Fibroblast of skin of right biceps (primary cell): ENCODE results near the gene LCLAT1.
A peak's percentile ranks its signal among the peaks of the same experiment; 100 is the strongest.
"Not testable (repeated sequence)": the region's sequence is repeated elsewhere in the genome, so short reads cannot be mapped to it uniquely, and the experiment has no call there.

Source experiments
- DNase-seq: peaks from one replicate; pipeline ENCODE4 v3.0.0-alpha.2; 2013

The LCLAT1 gene

DNA sequence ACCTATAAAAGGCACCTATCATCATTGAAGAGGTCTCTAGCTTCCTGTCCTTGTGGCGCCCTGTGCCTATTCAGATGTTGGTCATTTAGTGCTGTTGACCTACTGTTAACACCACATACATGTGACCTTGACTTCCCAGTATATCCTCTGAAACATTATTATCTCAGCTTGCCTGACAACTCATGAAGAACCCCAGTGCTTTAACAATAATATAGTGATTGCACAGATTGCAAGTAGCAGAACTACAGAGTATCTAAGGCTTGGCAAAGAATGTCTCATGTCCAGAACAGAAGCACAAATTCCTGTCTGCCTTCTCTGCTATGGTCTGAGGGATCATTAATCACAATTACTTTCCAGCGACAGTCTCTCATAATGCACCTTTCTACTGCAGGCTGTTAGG, 165.3 kb downstream of the LCLAT1 start:
- no peak for DNase-seq

DNA sequence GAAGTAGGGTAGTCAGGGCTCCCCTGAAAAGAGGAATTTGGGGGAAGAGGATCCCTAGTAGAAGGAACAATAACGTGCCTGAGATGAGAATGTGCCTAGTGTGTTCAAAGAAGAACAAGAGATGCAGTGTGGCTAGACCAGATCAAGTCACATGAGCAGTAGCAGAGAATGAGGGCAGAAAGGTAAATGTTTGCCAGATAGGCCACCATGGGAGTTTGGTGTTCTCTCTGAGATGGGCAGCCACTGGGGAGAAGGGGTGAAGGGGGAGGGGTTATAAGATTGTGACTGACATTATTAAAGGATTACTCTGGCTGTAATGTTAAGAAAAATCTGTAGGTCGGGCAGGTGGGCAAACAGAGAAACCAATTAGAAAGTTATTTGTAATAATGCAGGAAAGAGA, 166.0 kb downstream of the LCLAT1 start:
- no peak for DNase-seq

DNA sequence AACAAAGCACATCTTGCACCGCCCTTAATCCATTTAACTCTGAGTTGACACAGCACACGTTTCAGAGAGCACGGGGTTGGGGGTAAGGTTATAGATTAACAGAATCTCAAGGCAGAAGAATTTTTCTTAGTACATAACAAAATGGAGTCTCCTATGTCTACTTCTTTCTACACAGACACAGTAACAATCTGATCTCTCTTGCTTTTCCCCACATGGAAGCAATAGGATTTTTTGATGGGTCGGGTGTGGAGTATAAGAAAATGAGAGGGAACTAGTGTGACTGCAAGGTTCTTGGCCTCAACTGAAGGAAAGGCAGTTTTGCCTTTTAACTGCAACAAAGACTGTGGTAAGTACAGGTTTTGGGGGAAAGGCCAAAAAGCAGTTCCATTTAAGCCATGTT, 167.2 kb downstream of the LCLAT1 start:
- DNase-seq: not testable (repeated sequence)

DNA sequence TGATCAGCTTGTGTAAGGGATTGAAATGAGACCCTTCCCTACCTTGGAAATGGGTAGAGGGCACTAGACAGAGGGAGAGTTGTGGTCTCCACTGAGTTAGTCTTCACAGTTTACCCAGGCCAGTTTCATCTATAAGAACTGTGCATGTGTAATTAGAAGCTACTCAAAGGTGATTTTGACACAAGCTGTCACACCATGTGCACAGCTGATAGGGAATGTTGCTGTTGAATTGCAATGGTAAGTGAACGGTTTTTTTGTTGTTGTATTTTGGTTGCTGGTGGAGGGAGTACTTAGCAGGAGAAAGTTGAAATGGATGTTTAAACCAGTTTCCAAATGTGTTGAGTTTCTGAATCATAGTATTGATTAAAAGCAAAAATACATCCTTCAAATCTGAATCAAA, 168.9 kb downstream of the LCLAT1 start:
- DNase-seq: no peak

DNA sequence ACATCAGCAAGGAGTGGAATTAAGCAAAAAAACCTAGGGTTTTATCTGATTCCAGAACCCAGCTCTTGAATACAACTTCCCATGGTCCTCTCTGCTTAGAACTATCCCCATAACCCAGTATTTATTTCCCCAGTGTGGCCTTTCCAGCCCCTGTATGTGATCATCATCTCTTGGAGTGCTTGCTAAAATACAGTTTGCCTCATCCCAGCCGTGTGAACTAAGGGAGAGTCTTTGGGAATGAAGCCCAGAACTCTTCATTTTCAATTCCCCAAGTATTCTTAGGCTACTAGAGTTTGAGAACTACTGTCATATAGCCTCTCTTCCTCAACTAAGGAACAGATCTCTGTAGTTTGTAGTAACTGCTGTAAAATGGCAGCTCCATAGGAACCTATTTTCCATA, 173.1 kb downstream of the LCLAT1 start:
- no peak for DNase-seq

DNA sequence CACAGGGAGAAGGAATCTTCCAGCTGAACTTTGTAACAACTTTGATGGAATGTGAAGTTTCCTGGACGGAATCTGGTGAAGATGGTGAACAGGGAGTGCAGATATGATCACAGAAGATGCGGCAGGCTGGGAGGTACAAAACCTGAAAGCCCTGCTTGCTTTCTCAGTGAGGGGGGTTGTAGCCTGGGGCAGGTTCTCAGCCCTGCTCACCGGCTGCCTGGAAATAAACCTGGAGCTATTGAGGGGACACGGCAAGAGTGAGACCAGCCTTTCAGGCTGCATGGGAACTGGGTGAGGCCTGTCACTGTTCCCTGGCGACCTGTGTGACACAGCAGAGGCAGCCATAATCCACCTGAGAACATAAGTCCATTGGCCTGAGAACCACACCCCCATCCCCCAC, 174.8 kb downstream of the LCLAT1 start:
- no peak for DNase-seq

DNA sequence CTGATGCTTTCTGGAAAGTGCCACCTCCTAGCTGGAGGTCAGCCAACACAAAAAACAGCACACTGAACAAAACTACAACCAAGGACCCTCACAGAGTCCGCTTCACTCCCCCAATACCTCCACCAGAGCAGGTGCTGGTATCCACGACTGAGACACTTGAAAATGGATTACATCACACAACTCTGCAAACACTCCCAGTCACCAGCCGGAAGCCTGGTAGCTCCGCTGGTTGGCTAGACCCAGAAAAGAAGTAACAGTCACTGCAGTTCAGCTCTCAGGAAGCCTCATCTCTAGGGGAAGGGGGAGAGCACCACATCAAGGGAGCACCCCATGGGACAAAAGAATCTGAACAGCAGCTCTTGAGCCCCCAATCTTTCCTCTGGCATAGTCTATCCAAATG, 175.4 kb downstream of the LCLAT1 start:
- no peak for DNase-seq

DNA sequence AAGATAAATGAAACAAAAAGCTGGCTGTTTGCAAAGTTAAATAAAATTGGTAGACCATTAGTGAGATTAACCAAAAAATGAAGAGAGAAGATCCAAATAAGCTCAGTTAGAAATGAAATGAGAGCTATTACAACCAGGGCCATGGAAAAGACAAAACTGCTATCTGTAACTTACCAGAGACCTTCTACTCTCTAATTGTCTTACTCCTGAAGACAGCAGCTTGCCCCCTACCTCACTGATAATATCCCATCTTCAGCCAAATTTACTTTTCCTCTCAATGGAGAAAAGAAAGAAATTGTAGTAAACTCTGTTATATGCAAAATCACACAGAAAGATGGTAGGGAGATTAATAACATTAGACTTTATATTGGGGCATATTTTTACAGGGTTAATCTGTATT, 178.2 kb downstream of the LCLAT1 start:
- DNase-seq: no peak

DNA sequence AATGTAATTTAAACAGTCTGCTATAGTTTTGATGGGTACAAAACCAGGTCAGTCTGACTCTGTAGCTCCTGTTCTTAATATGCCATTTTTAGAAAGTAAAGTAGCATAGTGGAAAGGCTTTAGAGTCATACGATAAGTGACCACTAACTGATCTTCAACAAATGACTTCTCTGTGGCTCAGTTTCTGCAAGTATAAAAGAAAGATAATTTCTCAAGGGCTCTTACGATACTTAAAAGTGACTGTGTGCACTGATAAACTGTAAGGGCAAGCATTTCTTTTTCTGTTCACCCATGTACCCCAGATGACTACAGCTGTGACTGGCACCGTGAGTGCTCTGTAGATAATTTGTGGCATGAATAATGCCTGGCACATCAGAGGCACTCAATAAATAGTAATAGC, 178.7 kb downstream of the LCLAT1 start:
- no peak for DNase-seq

DNA sequence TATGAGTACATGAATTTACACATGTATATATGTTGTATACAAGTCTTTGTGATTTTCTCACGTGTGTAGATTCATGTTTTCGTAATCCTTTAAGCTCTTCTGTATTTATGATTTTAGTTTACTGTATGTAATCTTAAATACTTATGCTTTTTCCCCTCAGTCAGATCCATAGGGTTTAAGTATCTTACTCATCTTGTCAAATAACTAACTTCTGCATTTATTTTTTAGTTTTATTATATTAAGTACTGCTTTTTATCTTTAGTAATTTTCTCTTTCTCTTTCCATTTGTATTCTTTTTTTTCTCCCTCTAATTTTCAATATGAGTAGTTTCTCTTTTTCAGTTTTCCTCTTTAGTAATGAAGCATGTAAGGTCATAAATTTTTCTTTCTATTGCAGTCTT, 179.4 kb downstream of the LCLAT1 start:
- no peak for DNase-seq

DNA sequence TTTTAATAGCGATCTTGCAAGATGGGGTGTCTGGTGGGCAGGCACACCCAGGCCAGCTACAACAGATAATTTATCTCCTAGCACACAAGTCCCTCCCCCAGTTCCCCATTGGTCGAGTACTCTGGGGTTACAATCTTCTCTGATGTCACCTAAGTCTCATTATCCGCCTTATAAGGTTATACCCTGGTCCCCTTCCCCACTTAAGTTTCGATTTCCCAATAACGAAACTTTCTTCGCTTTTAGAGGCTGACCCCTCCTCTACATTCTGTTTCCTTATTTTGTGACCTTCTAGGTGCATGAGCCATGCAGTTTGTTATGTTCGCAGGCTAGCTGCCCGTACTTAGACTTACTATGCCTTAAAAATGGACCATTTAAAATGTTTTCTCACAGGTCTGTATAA, 180.1 kb downstream of the LCLAT1 start:
- no peak for DNase-seq

DNA sequence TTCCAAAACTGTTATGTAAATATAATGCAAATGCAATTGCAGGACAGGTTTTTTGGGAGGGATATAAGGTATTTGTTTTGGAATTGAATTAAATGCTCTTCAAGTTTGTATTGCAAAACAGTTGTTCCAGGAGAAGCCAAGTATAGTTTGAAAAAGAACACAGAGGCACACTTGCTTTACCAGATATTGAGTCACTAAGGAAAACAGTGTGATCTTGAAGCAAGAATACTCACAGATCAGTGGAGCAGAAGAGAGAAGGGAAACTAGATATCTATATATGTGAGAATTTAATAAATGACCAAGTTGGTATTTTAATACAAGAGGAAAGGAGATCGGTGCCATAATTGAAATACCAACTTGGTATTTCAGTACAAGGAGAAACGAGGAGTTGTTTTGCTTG, 181.3 kb downstream of the LCLAT1 start:
- DNase-seq: no peak

DNA sequence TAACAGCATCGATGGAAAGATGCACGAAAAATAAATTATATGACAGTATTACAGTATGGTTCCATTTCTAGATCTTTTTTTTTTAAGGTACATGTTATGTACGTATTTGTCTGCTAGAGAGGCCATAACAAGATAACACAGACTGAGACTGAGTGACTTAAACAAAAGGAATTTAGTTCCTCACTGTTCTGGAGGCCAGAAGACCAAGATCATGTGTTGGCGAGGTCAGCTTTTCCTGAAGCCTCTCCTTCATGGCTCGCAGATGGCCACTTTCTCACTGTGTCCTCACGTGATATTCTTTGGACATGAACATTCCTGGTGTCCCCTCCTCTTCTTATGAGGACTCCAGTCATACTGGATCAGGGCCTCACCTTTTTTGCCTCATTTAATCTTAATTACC, 182.8 kb downstream of the LCLAT1 start:
- DNase-seq: peak; percentile 62

DNA sequence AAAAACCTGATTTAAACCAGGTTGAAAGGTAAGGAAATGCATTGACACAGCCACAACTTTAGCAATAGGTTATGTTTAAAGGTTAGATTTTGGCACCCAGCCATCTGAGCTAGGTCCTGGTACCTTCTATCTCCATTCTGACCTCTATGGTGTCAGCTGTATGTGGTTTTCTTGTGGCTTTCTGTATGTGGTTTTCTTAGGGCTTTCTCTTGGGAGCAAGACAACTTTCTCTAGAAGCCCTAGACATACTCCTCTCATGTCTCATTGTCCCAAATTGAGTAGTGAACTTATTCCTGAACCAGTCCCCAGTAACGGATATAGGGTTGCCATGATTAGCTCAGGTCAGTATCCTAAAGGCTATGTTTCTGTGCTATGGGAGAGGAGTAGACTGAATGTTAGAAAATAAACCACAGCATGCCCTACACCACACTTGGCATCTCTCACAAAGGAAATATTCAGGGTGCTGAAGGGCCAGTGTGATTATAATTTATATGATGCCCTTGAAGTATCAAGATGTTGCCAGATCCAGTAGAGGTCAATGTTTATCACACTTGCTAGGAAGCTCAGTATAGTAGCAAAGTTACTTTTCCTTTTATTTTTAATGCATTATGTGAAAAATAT, 184.1 kb downstream of the LCLAT1 start:
- peak; percentile 52 for DNase-seq

DNA sequence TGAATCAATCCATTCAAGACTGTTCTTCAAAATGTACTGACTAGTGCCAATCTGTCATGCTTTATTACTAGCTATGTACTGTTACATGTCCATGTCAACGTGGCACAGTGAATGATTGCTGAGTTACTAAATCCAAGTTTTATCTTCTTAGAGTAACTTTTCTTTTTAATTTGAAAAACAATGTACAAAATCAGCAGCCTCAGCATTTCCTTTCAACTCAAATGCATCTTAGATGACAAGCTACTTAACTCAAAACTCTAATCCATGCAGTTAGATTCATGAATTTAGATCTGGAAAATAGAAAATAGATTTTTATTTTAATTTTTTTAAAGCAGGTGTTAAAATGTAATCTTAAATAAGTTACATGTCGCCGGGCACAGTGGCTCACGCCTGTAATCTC, 186.0 kb downstream of the LCLAT1 start:
- DNase-seq: no peak

DNA sequence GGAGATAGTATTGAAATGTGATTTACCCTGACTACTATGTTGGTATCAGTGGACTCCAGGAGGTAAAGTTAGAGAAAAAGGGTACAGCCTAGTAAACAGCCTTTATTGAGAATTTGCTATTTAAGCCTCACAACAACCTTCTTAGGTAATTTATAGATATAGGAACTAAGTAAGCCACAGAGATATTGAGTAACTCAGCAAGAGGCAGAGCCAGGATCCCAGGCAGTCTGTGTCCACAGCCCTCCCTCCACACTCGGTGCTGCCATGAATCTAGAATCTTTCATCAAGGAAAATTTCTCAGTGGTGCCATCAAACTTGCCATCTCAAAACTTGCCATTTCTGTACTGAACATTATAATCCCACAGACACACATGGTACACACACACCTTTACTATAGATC, 189.3 kb downstream of the LCLAT1 start:
- DNase-seq: no peak

DNA sequence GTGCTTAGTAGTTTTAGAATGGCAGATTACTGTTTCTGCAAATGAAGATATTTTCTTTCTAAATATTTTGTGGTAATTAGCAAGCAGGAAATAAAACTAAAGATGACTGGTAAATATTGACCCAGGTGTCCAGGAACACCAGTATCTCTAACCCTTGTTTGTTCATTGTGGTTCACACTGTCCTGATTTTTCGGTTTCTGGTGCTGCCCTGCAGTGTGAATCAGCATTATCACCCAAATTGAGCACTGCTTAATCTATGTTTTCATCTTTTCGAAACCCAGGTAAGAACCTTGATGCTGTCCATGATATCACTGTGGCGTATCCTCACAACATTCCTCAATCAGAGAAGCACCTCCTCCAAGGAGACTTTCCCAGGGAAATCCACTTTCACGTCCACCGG, 192.8 kb downstream of the LCLAT1 start:
- DNase-seq: no peak

DNA sequence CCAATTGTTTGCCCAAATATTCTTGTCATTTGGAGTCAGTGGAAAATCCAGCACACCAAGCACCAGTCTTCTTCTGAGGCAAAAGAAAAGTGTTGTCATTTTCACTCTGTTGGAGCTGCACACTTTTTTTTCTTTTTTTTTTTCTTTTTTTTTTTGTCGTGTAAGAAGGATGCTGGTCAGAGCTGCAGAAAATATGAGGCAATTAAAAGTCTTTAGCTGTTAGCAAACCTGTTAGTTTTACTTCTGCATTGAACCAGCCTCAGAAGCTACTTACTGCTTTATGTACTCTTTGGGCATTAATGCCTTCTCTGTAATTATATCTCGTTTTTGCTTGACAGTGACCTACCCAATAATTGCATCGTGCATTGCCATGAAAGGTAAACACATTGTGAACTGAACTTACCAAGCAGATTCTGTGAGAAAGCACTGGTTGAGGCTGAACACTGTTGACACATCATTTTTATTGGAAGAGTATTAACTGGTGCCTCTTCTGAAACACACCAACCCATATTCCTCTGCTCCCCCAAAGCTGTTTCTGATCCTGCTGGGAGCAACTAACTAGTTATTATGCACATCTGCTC, 194.8 kb downstream of the LCLAT1 start:
- DNase-seq: no peak

DNA sequence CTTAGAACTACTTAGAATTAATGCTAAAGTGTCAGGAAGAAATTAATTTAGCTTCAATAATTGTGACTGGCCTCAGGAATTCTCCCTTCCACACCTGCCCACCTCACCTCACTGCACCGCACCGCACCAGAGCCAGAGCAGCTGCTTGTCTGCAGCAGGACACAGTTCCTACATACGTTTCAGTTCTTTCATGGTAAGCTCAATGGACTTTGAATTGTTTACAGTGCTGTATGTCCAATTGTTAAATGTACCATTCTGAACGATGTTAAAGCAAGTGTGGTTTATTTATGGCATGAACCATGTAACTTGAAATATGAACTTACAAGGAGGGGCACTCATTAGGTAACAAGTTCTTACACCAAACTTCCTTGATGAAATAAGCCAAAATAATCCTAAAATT, 196.0 kb downstream of the LCLAT1 start:
- DNase-seq: not testable (repeated sequence)

DNA sequence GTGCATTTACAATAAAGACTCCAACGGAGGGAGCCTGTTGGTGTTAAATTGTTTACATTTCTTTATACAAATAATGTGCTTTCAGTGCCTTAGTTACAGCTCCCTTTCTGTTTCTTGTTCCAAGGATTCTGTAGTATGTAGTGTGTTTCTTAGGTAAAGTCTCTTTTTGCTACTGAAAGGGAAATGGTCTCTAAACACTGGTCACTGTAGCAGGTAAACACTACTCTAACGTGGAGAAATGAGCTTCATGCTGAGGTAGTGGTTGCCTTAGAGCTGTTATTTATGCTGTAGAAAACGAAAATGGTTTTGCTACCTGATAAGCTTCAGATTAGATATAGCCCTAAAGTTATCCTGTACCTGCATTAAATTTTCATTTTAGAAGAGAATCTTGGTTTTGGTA, 196.6 kb downstream of the LCLAT1 start:
- no peak for DNase-seq

DNA sequence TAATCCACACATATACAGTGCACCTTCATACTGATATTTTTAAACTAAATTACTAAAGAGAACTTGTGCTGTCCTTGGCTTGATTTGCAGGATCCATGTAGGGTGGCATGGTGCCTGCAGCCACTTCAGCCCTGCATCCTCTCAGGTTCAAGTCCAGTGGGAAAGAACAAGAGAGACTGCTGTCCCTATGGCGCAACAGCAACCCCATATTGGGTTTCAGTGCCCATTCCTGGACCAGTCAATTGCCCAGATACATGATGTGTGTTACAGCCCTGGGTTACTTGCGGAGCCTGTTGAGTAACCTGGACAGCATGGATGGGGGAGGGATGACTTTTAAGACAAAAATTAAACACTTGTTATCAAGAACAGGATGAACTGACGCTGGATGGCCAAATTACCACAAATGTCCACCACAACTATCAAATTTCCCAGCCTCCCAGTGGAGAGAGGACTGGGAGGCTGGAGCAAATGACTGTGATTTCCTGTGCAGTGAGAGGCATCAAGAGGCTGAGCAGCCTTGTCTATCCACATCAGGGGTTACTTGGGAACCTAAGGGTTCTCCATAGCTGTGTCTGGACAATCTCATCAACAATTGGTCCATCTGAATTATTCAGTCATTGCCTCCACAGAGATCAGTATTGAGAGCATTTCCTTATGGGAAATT, 198.2 kb downstream of the LCLAT1 start:
- no peak for DNase-seq

DNA sequence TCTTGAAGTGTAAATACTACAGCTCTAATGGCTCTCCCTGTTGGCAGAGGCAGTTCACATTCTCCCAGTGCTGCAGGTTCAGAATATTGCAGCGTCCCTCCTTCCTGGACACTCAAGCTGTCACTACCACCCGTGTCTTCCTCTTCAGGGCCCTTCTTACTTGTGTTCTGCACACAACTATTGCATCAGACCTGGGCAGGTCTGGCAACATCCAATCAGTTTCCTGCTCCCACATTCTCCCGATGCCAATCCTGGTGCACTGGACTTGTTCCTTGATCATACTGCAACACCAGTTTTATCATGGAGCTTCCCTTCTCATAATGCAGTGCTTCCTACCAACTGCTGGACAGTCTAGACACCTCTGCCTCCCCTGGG, 198.7 kb downstream of the LCLAT1 start:
- DNase-seq: no peak

DNA sequence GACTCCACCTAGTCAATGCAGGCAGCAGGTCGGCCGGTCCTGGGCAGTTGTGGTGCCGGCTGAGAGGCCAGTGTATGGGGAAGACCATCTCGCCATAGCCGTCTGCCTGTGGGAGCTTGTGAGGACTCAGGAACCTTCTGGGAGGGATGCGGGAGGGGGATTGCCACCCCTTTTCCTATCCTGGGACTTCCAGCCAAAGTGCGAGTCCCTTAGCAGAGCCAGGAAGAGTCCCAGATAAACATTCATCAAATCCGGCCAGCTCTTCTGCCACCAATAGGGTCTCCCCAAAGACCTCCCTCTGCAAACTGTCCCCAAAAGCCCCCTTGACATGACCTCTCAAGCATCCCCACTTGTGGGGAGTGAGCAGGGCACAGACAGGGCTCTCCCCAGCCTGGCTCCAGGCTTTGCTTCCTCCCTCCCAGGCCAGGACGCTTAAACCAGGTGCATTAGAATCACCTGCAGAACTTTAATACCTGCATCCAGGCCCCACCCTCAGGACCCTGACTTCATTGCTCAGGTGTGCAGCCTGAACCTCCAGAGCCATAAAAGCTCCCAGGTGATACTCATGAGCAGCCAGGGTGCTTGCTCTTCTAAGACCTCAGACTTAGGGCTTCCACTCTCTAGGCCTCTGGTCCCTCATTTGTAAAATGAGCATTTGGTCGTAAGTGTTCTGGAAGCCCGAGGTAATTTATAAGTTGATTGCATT, 200.9 kb downstream of the LCLAT1 start:
- no peak for DNase-seq

DNA sequence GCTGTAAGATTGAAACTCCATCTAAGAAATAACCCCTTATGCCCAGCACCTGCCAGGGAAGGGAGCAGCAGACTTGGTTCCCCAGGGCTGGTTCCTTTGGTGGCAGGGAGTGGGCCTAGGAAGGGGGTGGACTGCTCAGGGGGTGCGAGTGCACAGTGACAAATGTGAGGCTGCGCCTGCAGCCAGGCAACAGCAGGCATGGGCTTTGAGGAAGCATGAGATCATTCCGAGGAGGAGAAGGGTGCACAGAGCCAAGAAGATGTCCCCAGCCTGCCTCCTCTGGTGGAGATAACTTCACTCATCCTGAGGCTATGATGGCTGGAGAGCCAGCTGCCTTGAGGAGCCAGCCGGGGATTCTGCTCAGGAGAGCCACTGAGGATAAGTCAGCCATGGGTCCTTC, 202.2 kb downstream of the LCLAT1 start:
- DNase-seq: no peak
